ENCODE results near the gene DHX35.

DHX35 gene

DNA sequence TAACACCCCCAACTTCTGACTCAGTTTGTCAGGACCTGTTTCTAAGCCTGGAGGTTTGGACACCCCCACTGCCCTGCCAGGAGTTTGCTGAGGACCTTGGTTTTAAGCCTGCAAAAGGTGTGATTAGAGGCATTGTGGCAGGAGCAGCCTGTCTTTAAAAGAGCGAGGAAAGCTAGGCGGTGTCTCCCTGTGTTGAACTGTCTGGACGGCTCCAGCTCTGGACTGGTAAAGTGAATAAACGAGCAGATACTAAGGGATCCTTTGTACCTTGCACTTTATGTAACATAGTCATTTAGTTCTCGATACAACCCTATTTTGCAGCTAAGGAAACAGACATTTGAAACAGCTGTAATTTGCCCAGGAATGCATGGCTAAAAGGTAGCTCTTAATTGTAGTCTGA, 21.5 kb upstream of the DHX35 start:
- no peak overlapping the region for H3K4me3 ChIP-seq (ENCODE audit: low read depth, low read length)
- TF ChIP-seq, protein P1, sequence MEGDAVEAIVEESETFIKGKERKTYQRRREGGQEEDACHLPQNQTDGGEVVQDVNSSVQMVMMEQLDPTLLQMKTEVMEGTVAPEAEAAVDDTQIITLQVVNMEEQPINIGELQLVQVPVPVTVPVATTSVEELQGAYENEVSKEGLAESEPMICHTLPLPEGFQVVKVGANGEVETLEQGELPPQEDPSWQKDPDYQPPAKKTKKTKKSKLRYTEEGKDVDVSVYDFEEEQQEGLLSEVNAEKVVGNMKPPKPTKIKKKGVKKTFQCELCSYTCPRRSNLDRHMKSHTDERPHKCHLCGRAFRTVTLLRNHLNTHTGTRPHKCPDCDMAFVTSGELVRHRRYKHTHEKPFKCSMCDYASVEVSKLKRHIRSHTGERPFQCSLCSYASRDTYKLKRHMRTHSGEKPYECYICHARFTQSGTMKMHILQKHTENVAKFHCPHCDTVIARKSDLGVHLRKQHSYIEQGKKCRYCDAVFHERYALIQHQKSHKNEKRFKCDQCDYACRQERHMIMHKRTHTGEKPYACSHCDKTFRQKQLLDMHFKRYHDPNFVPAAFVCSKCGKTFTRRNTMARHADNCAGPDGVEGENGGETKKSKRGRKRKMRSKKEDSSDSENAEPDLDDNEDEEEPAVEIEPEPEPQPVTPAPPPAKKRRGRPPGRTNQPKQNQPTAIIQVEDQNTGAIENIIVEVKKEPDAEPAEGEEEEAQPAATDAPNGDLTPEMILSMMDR (IDR thresholded peaks at IDR 0.05; ENCODE audit: borderline replicate concordance, insufficient read depth, low read depth, low read length), result no peak

DNA sequence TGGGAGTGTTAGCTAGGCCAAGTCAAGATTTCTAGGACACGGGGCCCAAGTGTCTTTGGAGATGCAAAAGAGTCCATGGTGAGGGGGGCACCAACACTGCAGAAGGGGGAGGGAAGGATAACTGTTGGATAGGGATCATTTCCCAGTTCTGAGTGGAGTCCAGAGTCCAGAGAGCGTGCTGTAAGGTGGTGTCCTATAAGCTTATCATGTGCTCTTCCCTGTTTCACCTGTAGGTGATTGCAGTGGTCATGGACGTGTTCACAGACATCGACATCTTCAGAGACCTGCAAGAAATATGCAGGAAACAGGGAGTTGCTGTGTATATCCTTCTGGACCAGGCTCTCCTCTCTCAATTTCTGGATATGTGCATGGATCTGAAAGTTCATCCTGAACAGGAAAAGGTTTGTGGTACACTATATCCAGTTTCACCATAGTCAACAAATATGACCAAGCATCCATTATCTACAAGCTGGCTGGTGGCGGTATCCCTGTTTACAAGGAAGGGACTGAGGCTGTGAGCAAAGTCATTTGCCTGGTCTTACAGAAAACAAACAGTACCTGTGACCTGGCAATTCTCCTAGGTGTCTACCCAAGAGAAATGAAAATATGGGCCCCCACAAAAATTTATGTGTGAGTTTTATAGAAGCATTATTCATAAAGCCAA, 20.3 kb upstream of the DHX35 start:
- H3K4me3 ChIP-seq (ENCODE audit: low read depth, low read length), result no peak overlapping the region
- TF ChIP-seq, protein P1 (IDR thresholded peaks at IDR 0.05; ENCODE audit: borderline replicate concordance, insufficient read depth, low read depth, low read length), result 0 out of 2 replicates have a peak, but pooled peaks have one; percentile 4

DNA sequence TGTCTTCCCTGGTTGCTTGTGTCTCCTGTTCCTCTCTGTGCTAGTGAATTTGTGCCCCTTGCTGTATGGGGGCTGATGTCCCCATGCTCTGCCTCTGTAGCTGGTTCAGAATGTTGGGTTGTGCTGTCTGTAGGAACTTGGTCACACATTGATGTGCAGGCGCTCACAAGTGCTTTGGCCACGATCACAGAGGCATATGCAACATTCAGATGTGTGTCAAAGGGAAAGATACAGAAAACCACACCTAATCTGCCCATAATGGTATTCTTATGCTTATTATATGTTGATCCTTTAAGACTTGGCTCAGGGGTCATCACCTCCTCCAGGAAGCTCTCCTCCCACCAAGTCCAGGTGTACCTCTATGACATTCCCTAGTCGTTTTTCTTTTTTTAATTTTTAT, 17.1 kb upstream of the DHX35 start:
- TF ChIP-seq, protein P1 (IDR thresholded peaks at IDR 0.05; ENCODE audit: borderline replicate concordance, insufficient read depth, low read depth, low read length), result no peak

DNA sequence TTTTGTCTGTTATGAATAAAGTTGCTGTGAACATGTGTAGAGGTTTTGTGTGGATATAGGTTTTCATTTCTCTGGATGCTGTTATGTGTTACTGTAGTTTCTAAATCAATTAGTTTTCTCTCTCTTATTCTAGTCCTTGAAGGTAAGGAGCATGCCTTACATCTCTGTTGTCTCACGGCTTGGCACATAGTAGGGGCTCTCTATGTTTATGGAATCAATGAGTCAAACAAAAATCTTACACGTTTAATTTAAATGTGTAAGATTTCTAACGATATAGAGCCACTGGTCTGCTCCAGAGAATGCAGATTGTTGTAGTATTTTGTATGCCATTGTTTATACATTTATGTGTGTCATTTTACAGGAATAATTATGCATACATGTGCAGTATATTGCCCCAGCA, 15.3 kb upstream of the DHX35 start:
- TF ChIP-seq, protein P1 (IDR thresholded peaks at IDR 0.05; ENCODE audit: borderline replicate concordance, insufficient read depth, low read depth, low read length), result no peak
- H3K4me3 ChIP-seq (ENCODE audit: low read depth, low read length), result no peak overlapping the region

More for the DNA sequence above, 17.1 kb upstream of the DHX35 start:
- no peak overlapping the region for H3K4me3 ChIP-seq (ENCODE audit: low read depth, low read length)

DNA sequence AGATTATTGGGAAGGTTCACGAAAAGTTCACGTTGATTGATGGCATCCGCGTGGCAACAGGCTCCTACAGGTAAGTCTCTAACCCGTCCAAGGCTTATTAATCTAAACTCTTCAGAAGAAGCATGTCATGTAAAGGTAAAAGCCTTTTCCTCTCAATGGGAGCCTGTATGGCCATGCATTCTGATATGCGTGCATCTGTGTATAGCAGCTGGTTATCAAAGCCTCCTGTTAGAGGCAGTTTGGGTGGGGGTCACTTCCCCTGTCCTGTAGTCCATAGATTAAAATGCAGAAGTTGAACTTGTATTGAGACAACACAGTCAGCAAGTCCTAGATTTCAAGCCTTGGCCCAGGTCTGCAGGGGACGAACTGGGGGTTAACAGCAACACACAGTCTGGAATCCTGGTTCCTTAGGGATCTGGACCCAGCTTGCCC, 14.2 kb upstream of the DHX35 start:
- no peak overlapping the region for H3K4me3 ChIP-seq (ENCODE audit: low read depth, low read length)
- TF ChIP-seq, protein P1 (IDR thresholded peaks at IDR 0.05; ENCODE audit: borderline replicate concordance, insufficient read depth, low read depth, low read length), result no peak

DNA sequence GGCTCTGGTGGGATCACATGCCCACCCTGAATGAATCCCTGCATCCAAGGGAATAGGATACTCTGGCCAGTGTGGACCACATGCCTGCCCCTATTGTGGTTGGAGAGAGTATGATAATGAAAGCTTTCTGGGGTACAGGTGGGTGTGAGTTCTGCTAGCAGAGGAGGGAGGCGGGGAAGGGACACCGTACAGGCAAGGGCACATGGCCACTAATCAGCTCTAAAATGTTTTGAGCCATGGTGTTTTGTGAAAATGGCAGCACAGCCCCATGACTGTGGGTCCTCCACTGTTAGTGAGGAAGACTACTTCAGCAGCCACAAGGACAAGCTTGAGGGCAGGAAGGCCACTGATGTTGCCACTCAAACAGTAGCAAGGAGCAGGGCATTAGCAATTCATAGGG, 11.9 kb upstream of the DHX35 start:
- TF ChIP-seq, protein P1 (IDR thresholded peaks at IDR 0.05; ENCODE audit: borderline replicate concordance, insufficient read depth, low read depth, low read length), result no peak
- no peak overlapping the region for H3K4me3 ChIP-seq (ENCODE audit: low read depth, low read length)

DNA sequence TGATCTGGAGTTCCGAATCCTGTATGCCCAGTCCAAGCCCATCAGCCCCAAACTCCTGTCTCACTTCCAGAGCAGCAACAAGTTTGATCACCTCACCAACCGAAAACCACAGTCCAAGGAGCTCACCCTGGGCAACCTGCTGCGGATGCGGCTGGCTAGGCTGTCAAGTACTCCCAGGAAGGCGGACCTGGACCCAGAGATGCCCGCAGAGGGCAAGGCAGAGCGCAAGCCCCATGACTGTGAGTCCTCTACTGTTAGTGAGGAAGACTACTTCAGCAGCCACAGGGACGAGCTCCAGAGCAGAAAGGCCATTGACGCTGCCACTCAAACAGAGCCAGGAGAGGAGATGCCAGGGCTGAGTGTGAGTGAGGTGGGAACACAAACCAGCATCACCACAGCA, 10.5 kb upstream of the DHX35 start:
- no peak overlapping the region for H3K4me3 ChIP-seq (ENCODE audit: low read depth, low read length)
- TF ChIP-seq, protein P1 (IDR thresholded peaks at IDR 0.05; ENCODE audit: borderline replicate concordance, insufficient read depth, low read depth, low read length), result no peak
